LoVo (cell line): ENCODE results near the gene DNMT1.
"Not testable (repeated sequence)": the region's sequence is repeated elsewhere in the genome, so short reads cannot be mapped to it uniquely, and the experiment has no call there.

ENCODE experiments used
- DNase-seq: peaks from one replicate; pipeline ENCODE4 v3.0.0-alpha.2; 2016; ENCODE audit warnings: low spot score

DNMT1 gene

DNA sequence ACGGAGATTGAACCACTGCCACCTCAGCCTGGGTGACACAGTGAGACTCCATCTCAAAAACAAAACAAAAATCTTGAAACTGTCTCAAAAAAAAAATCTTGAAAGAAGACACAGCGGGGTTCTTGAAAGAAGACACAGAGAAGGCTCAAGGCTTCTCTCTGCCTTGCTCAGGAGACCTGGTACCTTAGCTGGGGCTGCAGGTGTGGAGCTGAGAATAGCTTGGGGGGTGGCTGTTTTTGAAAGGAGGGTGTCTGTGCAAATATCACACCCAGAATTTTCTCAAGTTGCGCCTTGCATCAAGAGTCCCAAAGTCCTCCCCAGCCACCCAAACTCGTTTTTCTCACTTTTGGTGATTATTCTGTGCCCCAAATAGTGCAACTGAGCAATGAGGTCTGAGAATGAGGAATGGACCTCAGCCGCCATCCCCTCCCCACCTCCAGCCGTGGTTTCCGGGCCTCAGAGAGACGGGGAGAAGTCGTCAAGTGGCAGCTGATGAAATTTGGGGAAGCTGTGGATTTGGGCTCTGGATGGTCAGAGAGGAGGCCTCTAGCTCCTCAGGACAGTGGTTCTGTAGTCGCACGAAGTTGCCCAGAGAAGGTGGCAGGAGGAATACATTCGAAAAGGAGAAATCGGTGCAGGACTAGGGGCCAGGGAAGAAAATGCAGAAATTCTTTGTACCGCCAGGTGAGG lies 27.6 kb upstream of the DNMT1 start:
- DNase-seq, result no peak

DNA sequence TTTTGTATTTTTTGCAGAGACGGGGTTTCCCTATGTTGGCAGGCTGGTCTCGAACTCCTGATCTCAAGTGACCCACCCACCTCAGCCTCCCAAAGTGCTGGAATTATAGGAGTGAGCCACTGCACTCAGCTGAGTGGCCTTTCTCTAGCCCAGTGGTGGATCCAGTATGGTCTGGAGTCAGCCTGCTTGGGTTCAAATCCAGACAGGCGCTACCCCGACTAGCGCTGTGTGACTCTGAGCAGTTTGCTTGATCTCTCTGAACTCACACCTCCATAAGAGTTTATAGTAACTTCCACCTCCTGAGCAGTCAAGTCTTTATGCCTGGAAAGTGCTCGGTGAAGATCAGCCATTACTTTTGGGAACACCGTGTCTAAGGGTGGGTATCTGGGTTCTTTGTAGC lies 25.9 kb upstream of the DNMT1 start:
- DNase-seq, result no peak

DNA sequence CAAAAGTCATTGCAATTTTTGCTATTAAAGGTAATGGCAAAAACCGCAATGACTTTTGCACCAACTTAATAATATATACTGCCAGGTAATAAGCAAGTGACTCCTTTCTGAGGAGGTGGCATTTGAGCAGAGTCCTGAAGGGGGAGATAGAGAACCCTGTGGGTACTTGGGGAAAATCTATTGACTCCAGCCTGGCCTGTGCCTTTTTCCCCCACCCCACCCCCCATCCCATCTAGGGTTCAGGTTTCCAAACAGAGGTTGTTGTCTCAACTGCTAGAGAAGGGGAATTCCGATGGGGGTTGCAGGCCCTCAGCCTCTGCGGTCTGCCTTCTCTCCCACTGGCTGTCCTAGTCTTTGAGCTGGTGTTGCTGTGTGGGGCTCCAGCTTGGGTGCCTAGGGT lies 24.9 kb upstream of the DNMT1 start:
- no peak for DNase-seq

DNA sequence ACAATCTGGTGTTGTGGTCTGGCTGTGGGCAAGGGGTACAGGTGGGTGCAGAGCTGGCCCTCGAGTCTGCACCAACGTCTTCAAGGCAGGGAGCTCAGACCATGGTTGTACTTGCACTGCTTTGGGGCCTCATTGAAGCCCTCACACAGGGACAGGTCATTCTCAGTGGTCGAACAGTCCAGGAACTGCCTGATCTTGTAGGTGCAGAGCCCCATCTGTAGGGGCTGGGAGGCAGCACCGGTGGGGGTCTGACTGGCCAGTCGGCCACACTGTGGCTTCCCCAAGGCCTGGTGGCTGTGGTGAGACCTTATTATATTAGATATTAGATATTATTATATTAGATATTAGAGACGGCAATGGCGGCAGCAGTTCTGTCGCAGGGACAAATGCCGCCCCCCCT lies 22.3 kb upstream of the DNMT1 start:
- no peak for DNase-seq

DNA sequence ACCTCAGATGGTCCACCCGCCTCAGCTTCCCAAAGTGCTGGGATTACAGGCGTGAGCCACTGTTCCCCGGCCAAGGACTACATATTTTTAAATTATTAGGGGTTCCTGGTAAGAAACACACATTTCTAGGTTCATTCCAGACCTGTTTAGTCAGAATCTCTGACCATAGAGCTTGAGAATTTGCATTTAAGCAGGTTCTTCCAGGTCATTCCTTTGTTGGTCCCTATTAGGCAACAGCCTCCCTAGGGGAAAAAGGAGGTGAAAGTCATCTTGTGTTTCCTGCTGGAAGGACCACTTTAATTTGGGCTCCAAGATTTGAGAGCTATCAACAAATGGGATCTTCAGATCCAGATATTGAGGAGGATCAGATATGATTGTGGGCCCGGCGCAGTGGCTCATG lies 20.0 kb upstream of the DNMT1 start:
- DNase-seq, result no peak

DNA sequence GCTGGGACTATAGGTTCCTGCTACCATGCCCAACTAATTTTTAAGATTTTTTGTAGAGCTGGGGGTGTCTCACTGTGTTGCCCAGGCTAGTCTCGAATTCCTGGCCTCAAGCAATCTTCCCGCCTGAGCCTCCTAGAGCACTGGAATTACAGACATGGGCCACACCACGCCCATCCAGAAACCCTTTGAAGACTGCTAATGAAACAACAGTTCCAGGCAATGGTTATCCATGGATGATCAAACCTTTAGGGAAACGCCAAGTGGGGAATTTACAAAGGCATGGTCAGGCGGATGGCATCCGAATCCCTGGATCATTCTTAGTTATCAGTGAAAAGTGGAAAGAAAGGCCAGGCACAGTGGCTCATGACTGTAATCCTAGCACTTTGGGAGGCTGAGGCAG lies 16.9 kb upstream of the DNMT1 start:
- no peak for DNase-seq

DNA sequence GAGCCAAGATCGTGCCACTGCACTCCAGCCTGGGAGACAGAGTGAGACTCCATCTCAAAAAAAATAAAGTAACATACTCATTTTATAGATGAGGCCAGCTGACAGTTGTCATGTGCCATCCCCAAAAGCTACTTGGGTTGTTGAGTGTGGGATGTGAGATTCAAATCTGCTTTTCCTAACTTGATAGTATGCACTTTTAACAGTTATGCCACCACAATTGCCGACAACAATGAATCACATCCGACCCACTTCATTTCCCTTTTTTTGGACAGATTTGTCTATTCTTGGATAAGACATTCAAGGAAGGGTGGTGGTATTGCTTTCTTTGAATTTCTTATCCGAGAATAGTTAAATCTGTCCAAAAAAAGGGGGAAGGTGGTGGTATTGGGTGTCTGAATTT lies 16.3 kb upstream of the DNMT1 start:
- DNase-seq, result no peak

DNA sequence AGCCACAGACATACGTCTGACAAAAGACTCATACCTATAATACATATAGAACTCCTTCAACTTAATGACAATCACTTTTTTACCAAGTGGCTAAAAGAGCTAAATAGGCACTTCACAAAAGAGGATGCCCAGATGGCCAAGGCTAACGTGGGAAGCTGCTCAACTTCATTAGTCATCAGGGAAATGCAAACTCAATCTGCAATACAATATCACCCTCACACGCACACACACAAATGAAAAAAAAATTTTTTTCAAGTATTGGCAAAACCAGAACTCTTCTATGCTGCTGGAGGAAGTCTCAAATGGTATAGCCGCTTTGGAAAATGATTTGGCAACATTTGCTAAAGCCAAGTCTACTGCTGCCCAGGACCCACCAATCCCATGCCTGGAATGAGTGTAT lies 14.6 kb upstream of the DNMT1 start:
- no peak for DNase-seq

DNA sequence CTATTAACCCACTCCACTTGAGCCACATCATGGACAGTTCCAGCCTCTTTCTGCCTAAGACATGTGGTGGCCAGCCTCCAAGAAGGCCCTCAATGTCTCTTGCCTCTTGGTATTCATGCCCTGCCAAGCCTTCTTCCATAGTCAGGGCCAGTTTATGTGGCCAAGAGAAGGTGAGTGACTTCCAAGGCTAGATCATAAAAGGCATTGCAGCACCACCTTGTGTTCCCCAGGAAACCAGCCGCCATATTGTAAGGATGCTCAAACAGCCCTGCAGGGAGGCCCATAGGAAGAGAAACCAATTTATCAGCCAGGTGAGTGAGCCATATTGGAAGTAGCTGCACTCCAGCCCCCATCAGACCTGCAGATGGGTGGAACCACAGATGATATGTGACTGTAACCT lies 12.3 kb upstream of the DNMT1 start:
- no peak for DNase-seq

DNA sequence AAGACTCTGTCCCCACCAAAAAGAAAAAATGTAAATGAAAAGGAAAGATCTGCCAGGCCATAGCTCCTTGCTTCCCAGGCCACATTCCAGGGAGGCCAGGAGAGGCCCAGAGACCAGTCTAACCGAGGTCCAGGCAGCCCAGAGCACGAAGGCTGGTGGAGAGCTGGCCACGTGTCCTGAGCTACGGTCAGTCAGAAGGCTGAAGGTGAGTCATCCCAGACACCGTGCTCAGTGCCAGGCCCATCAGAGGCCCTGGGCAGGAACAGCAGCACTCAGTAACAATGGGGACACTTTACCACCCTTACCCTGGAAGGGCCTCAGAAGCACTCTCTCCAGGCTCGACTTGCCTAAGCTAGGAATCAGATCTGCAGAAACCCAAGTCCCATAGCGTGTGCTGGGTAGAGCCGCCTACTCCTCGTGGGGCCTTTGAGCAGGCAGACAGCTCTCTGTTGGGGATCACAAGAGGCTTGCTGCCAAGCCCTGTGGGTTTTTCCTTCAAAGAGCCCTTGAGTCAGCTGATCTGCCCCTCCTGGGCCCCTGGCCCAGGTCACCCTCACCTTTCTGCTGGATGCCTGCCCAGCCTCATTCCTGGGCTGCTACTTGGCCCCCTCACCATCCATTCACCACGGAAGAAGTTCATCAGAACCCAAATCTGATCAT lies 11.6 kb upstream of the DNMT1 start:
- no peak for DNase-seq

DNA sequence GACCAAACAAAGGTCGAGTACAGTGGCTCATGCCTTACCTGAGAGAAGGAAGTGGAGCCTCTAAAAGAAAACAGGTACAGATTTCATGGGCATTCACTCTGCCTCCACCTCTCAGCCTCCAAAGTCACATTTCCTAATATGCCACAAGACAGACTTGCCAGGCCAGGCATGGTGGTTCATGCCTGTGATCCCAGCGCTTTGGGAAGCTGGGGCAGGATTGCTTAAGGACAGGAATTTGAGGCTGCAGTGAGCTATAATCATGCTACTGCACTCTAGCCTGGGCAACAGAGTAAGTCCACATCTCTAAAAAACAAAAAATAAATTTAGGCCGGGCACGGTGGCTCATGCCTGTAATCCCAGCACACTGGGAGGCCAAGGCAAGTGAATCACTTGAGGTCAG lies 10.9 kb upstream of the DNMT1 start:
- DNase-seq, result no peak

DNA sequence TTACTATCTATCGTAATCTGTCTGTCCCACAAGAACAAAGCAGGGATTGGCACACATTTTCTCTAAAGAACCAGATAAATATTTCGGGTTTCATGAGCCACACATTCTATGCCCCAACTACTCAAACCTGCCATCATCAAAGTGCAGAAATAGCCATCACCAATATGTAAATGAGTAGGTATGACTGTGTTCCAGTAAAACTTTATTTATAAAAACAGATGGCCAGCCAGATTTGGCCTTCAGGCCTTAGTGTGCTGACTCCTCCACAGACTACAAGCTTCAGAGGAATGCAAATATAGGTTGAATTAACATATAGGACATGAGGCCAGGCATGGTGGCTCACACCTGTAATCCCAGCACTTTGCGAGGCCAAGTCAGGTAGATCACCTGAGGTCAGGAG lies 8.9 kb upstream of the DNMT1 start:
- no peak for DNase-seq

DNA sequence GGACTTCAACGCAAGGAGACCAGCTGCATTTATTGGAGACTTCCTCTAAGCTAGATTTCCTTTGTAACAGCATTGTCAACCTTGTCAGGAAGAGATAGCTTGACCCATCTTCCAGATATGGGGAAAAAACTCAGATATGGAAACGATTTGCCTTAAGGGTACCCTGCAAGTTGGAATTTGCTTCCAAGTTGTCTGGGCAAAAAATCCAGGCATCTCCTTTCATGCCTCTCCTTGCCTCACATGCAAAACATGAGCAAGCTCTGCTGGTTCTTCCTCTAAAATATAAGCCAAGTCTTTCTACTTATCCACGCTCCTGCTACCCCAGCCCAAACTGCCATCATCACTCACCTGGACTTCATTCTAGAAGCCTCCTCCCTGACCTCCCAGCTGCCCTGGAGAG lies 6.4 kb upstream of the DNMT1 start:
- no peak for DNase-seq

DNA sequence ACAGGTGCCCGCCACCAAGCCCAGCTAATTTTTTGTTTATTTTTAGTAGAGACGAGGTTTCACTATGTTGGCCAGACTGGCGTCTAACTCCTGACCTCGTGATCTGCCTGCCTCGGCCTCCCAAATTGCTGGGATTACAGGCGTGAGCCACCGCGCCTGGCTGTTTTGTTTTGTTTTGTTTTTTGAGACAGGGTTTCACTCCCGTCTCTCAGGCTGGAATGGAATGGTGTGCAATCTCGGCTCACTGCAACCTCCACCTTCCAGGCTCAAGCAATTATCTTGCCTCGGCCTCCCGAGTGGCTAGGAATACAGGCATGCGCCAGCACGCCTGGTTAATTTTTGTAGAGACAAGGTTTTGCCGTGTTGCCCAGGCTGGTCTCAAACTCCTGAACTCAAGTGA lies 5.3 kb upstream of the DNMT1 start:
- DNase-seq, result not testable (repeated sequence)

DNA sequence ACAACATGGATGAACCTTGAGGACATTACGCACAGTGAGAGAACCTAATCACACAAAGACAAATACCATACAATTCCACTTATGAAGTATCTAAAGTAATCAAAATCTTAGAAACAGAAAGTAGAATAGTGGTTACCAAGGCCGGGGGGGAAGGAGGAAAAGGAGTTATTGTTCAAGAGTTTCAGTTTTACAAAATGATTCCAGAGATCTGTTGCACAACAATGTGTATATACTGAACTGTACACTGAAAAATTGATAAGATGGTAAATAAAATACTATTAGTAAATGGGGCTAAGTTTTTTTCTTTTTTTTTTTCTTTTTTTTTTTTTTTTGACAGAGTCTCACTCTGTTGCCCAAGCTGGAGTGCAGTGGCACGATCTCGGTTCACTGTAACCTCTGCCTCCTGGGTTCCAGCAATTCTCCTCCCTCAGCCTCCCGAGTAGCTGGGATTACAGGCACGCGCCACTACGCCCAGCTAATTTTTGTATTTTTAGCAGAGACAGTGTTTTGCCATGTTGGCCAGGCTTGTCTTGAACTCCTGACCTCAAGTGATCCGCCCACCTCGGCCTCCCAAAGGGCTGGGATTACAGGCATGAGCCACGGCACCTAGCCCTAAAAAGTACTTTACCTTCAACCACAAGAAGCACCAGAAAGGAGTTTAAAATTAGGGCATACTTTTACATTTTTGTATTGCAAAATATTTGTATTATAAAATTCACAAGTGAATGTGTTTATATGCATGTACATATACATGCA lies 4.3 kb upstream of the DNMT1 start:
- not testable (repeated sequence) for DNase-seq

DNA sequence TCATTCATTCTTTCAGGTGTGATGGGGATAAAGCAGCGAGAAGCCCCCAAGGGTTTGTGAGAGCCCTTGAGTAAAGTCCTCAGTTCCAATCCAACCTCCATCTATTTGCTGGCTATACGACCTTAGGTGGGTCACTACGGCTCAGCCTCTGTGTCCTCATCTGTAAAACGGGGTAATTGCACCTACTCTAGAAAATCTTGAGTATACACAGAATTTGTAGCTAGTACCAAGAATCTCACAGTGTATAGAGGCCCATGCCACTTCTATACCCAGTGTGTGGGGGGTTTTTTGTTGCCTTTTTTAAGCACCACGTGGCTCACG lies 406 bp upstream of the DNMT1 start:
- DNase-seq, result no peak

DNA sequence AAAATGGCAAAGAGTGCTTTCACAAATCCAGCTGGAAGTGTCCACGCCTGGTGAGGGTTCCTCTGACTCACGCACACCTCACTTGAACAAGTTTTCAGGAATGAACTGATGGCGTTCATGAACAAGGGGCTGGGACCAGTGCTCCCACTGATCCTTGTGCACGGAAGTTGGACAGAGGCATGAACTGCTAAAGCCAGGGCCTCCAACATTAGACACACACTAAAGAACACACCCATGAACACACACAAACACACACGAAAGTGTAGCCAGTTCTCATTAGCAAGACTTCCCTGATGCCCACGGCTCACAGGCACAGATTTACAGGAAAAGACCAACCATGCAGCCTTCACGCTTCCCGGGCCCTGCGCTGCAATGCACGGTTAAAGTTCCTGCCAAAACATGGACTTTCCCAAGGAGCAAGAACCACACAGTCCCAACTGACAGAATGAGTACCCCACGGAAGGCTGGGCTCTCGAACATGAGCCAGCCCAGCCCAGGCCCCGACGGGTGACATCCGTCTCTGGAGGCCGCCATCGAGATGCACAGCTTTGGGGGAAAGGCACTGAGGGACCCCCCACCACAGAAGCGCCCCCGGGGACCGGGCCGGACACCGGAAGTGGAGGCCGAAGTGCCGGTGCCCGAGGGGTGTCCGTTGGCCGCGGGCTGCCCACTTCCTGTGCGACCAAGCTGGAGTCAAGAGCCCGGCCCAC lies 808 bp downstream of the DNMT1 start:
- peak; percentile 9 for DNase-seq

DNA sequence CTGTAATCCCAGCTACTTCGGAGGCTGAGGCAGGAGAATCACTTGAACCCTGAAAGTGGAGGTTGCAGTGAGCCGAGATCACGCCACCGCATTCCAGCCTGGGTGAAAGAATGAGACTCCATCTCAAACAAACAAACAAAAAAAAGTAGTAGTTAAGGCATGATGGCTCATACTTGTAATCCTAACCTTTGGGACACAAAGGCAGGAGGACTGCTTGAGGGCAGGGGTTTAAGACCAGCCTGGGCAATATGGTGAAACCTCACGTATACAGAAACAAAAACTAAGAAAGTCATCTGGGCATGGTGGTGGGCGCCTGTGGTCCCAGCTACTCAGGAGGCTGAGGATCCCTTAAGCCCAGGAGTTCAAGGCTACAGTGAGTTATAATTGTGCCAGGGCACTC lies 1.8 kb downstream of the DNMT1 start:
- DNase-seq, result no peak

DNA sequence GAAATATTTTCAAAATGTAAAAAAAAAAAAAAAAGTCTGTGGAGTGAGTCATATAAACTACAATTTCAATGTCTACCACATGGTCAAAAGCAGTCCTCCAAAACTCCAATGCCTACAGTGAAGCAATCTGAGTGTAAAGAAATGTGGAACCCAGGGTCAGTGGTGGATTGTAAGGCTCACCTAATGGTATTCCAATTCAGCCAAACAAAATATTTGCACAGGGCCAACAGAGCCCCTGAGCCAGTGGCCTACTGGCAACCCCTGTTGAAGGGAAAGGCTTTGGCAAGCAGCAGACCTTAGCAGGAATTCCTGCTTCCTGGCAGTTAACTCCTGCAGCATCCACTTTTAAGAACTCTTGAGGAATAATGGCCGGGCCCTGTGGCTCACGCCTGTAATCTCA lies 3.4 kb downstream of the DNMT1 start:
- no peak for DNase-seq

DNA sequence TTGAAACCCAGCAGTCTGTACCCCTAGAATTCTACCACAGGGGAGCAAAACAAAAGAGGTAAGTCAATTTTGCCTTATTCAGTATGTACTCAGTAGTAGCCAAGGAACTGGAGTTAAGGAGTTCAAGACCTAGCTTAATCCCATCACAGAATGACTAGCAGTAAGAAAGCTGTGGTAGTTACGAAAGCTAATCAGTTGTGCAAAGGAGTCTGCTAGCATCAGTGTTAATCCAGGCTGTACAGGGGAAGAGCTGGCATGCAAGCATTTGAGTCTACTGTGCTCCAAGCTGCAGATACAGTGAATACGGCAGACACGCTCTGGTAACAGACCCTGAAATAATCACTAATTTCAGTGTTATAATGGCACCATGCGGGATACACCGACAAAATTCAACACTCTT lies 4.7 kb downstream of the DNMT1 start:
- no peak for DNase-seq

DNA sequence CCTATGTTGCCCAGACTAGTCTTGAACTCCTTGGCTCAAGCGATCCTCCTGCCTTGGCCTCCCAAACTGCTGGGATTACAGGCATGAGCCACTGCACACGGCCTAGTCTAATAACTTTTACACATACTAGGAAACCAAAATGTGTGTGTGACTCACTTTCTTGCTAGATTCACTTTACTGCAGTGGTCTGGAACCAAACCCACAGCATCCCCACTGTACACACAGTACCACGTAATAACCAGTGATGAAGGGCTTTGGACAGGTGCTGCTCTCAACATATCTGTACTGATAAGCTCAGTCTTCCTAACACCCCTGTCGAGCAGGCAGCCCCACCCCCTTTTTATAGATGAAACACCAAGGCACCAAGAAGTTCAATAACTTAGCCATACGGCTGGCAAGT lies 5.1 kb downstream of the DNMT1 start:
- no peak for DNase-seq

DNA sequence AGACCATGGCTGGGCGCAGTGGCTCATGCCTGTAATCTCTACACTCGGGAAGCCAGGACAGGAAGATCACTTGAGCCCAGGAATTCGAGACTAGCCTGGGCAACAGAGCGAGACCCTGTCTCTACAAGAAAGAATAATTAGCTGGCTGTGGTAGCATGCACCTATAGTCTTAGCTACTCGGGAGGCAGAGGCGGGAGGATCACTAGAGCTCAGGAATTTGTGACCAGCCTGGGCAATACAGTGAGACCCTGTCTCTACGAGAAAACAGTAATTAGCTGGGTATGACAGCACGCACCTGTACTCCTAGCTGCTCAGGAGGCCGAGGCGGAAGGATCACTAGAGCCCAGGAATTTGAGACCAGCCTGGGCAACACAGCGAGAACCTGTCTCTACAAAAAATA lies 7.4 kb downstream of the DNMT1 start:
- no peak for DNase-seq

DNA sequence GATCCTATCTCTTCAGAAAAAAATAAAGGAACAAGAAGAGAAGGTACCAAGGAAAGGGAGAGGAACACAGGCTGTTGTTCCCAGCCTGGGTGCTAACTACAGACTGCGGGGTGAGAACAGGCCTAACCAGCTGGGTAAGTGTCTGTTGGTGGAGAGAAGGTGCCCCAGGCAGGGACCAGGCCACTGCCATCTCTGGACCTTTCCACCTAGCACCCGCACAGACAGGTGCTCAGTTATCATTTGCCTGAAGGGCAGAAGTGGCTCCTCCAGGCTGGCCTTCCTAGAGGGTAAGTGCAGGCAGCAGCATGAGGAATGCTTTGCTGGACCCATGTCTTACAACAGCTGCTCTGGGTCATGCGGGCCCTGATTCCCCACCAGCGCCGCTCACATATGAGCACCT lies 10.1 kb downstream of the DNMT1 start:
- no peak for DNase-seq
